ENCODE data around the gene DNAJC16. TPM values are rescaled to one million over a fixed set of nuclear protein-coding genes. Genes with fewer than 3 reads are reported as not detected.
A peak's percentile ranks its signal among the peaks of the same experiment; 100 is the strongest.

Gene DNAJC16
- total RNA-seq, 2 experiments from 2014 or later = 10.9 to 14.1 TPM

DNA sequence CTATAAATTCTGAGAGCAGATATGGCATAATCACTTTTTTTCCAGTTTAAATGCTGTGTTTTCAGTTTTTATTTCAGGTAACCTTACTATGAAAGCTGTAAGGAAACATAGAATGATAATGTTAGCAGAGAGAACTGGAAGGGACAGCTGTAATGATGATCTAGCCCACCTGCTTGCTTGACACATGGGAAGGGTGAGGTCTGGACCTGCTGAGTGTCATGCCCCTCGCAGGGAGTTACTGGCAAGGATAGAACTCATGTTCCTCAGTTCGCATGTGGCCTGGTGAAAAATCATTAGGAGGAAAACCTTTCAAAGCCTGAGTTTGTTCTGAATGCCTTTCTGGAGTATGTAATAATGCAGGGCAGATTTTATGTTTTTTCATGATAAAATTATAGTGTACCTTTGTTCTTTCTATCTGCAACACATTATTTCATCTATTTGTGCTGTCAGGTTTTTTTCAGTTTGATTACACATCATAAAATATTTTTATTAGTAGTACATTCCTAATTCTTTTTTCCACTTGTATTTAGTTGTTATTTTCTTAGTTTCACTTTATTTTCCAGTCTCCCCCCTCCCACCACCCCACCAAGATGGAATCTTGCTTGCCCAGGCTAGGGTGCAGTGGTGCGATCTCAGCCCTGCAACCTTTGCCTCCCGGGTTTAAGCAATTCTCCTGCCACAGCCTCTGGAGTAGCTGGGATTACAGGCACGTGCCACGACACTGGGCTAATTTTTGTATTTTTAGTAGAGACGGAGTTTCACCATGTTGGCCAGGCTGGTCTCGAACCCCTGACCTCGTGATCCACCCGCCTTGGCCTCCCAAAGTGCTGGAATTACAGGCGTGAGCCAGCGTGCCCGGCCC lies 98.6 kb downstream of the DNAJC16 start:
- intact Hi-C loops (cut with DNase I, micrococcal nuclease) = no loop called here
- DNase-seq = no peak
- Mint-ChIP-seq H3K4me1 (peaks cover 64% of the 10 kb centered on the region), H3K36me3 (ENCODE audit: low read depth) (peaks cover 37% of the 10 kb centered on the region), H3K27me3 (no peaks in the 10 kb centered on the region), H3K9me3 (ENCODE audit: low read depth) (no peaks in the 10 kb centered on the region), H3K27ac (peak overlapping the region; percentile 37), H3K4me3 (no peak overlapping the region)
- ATAC-seq = no peak
- ChIA-PET CTCF (no interaction called here), POLR2A (no interaction called here)

Other genes with a start within 250 kb of the DNAJC16 start
- 10 to 100 TPM; 43.1 to 48.6 TPM for gene EFHD2, start 117.0 kb upstream of the DNAJC16 start, total RNA-seq
- not detected for gene CTRC, start 88.4 kb upstream of the DNAJC16 start, total RNA-seq
- not detected for gene CELA2A, start 70.1 kb upstream of the DNAJC16 start, total RNA-seq
- not detected for gene CELA2B, start 50.7 kb upstream of the DNAJC16 start, total RNA-seq
- gene CASP9, start 2.6 kb upstream of the DNAJC16 start, total RNA-seq = 1 to 10 TPM; 7.6 to 9.6 TPM
- gene AGMAT, start 58.2 kb downstream of the DNAJC16 start, total RNA-seq = 10 to 100 TPM; 18.1 to 24.0 TPM
- 10 to 100 TPM; 30.2 to 34.0 TPM for gene DDI2, start 90.6 kb downstream of the DNAJC16 start, total RNA-seq
- gene PLEKHM2, start 157.5 kb downstream of the DNAJC16 start, total RNA-seq = 10 to 100 TPM; 48.2 to 50.1 TPM
- gene SLC25A34, start 209.4 kb downstream of the DNAJC16 start, total RNA-seq = under 1 TPM; 0.82 to 0.86 TPM
- not detected for gene TMEM82, start 215.7 kb downstream of the DNAJC16 start, total RNA-seq
- gene FBLIM1, start 231.9 kb downstream of the DNAJC16 start, total RNA-seq = under 1 TPM in 1 of 2 experiments, not detected in 1; 0.09 TPM

Data from activated CD4-positive, alpha-beta T cell treated with anti-CD3 and anti-CD28 coated beads for 36 hours (primary cell).